Colonic mucosa (tissue), 4 donors: Measurements from ENCODE around the gene TF. TPM values are rescaled to one million over a fixed set of nuclear protein-coding genes. Genes with fewer than 3 reads are reported as not detected.

ENCODE experiments used
- DNase-seq: peaks from one replicate; pipeline ENCODE4 v3.0.0-alpha.2; 2020
- H3K27ac ChIP-seq: fragments of 200-600 bp; one replicate; pipeline ENCODE4 v1.8.0; 2021
- H3K27me3 ChIP-seq: fragments of 200-600 bp; one replicate; pipeline ENCODE4 v1.8.0; 2021
- H3K36me3 ChIP-seq: fragments of 200-600 bp; one replicate; pipeline ENCODE4 v1.8.0; 2021
- H3K4me1 ChIP-seq: fragments of 200-600 bp; one replicate; pipeline ENCODE4 v1.8.0; 2021; ENCODE audit warnings: mild to moderate bottlenecking
- H3K4me3 ChIP-seq: fragments of 200-600 bp; one replicate; pipeline ENCODE4 v1.8.0; 2021
- H3K9ac ChIP-seq, 2 donors: one replicate each; pipeline ENCODE4 v1.7.0; 2013; ENCODE audit warnings: control low read depth in 2 of 2, low read depth in 2 of 2, low read length in 2 of 2
- H3K9me3 ChIP-seq: fragments of 200-600 bp; one replicate; pipeline ENCODE4 v1.8.0; 2021
- CTCF ChIP-seq: fragments of 200-600 bp; IDR thresholded peaks from one replicate; pipeline ENCODE4 v1.8.0; 2022; ENCODE audit warnings: antibody characterized with exemption, mild to moderate bottlenecking
- intact Hi-C: fragments of 100-400 bp; cut with DNase I; formaldehyde crosslinking; loops from one replicate; pipeline ENCODE4 v1.14.1; 2022
- total RNA-seq, 2 donors: library from RNA; stranded (reverse); fragmentation: NEBNext Ultra II Directional in 1 of 2; extraction: Animal tissue kit (Norgen Biotek cat#: 25700) in 1 of 2; gene quantifications; one replicate each; pipeline ENCODE4 v1.2.1, GENCODE V29; 2021
- donor health status: healthy.
- donor health status: DM: no; HTN: no; CAD: no.
- donor health status: DM: no; HTN: no; CAD: no.

TF gene
- total RNA-seq, 2 donors from 2014 or later, result 3.2 to 18.6 TPM

GRCh38 chr3:133804896-133805295 is 58.7 kb downstream of the TF start:
- H3K9ac ChIP-seq, result no peak overlapping the region
- peaks cover 7% of the 10 kb centered on the region for H3K36me3 ChIP-seq
- no peak for DNase-seq
- no peaks in the 10 kb centered on the region for H3K27me3 ChIP-seq
- no peak for TF ChIP-seq CTCF
- H3K4me3 ChIP-seq, result peak overlapping the region; percentile 84
- intact Hi-C loops, result loop anchor here (10.0 kb wide), 1 partner anchor 140 kb away; the partner anchor contains the start of gene TOPBP1
- no peak overlapping the region for H3K27ac ChIP-seq
- no peaks in the 10 kb centered on the region for H3K4me1 ChIP-seq
- H3K9me3 ChIP-seq, result no peaks in the 10 kb centered on the region

- no peak for TF ChIP-seq CTCF
- Histone ChIP-seq H3K4me1 (no peaks in the 10 kb centered on the region), H3K36me3 (peaks cover 7% of the 10 kb centered on the region), H3K4me3 (peak overlapping the region; percentile 84), H3K27ac (no peak overlapping the region), H3K9me3 (no peaks in the 10 kb centered on the region), H3K27me3 (no peaks in the 10 kb centered on the region), H3K9ac (peak overlapping the region in 1 of 2 donors; percentile 79)
- intact Hi-C loops, result loop anchor here (10.0 kb wide), 1 partner anchor 141 kb away; the partner anchor contains the start of gene TOPBP1
- DNase-seq, result no peak
Measured at GRCh38 chr3:133805384-133805701, 59.1 kb downstream of the TF start.

- peak within 1 kb of the TSS; percentile 23 for H3K27ac ChIP-seq
- no peaks in the 10 kb centered on the region for H3K9me3 ChIP-seq
- no peak for TF ChIP-seq CTCF
- peak within 1 kb of the TSS; percentile 84 for H3K4me3 ChIP-seq
- peak within 1 kb of the TSS; percentile 69 to 79 for H3K9ac ChIP-seq
- intact Hi-C loops, result loop anchor here (10.0 kb wide), 1 partner anchor 141 kb away; the partner anchor contains the start of gene TOPBP1
- H3K36me3 ChIP-seq, result peaks cover 7% of the 10 kb centered on the region
- no peaks in the 10 kb centered on the region for H3K27me3 ChIP-seq
- peak; percentile 97 for DNase-seq
- H3K4me1 ChIP-seq, result no peaks in the 10 kb centered on the region
Measured at GRCh38 chr3:133805702-133806475, 59.7 kb downstream of the TF start, which contains the start of gene SRPRB. Gene SRPRB, plus strand, starts transcription at chr3:133805815. Its CDS starts 34 bp downstream, at chr3:133805849.

GRCh38 chr3:133812872-133813271 is 66.7 kb downstream of the TF start:
- Histone ChIP-seq H3K4me1 (no peaks in the 10 kb centered on the region), H3K9me3 (no peaks in the 10 kb centered on the region), H3K27me3 (no peaks in the 10 kb centered on the region), H3K27ac (no peak overlapping the region), H3K36me3 (peaks cover 7% of the 10 kb centered on the region), H3K4me3 (no peak overlapping the region), H3K9ac (no peak overlapping the region)
- intact Hi-C loops, result loop anchor here (10.0 kb wide), 1 partner anchor 252 kb away; no protein-coding TSS in a partner anchor
- no peak for DNase-seq
- no peak for TF ChIP-seq CTCF

GRCh38 chr3:133815386-133815785 is 69.2 kb downstream of the TF start:
- no peak for TF ChIP-seq CTCF
- Histone ChIP-seq H3K27me3 (no peaks in the 10 kb centered on the region), H3K36me3 (peaks cover under 1% of the 10 kb centered on the region), H3K9ac (no peak overlapping the region), H3K4me3 (no peak overlapping the region), H3K27ac (no peak overlapping the region), H3K9me3 (no peaks in the 10 kb centered on the region), H3K4me1 (no peaks in the 10 kb centered on the region)
- intact Hi-C loops, result loop anchor here (10.0 kb wide), 1 partner anchor 249 kb away; no protein-coding TSS in a partner anchor
- DNase-seq, result no peak
